T-cell (primary cell): Measurements from ENCODE around the gene AGAP1. TPM values are rescaled to one million over a fixed set of nuclear protein-coding genes. Genes with fewer than 3 reads are reported as not detected.

Source experiments
- ATAC-seq, 4 experiments: fragments of 200-7000 bp in 3 of 4; fragments of 150-1000 bp in 1 of 4; cut with Tn5 transposase; replicated peaks in 1 of 4; 1 replicate in 3 of 4; 2 replicates in 1 of 4; pipeline ENCODE4 v1.10.0; 2021; ENCODE audit warnings: moderate library complexity in 3 of 4, mild to moderate bottlenecking in 2 of 4, moderate number of reproducible peaks in 1 of 4
- CTCF ChIA-PET, 2 donors: fragments of 300-600 bp; sonication (Branson Sonifier 250); formaldehyde crosslinking; loops; one replicate each; lab custom pipeline; 2022; ENCODE audit warnings: antibody characterized with exemption in 2 of 2; lab: Charles Lee
- POLR2A ChIA-PET, 2 donors: fragments of 300-600 bp; sonication (Branson Sonifier 250); formaldehyde crosslinking; loops; one replicate each; lab custom pipeline; 2022; ENCODE audit warnings: antibody characterized with exemption in 2 of 2; lab: Charles Lee
- DNase-seq, 35 experiments: peaks; one replicate each; pipeline versions ENCODE4 v3.0.0 to v3.0.0-alpha.2; 2013 to 2023
- H3K27ac ChIP-seq: one replicate; pipeline ENCODE4 v1.5.1; 2013; ENCODE audit warnings: low read length
- H3K27me3 ChIP-seq, 2 experiments: replicated peaks in 1 of 2; 1 replicate in 1 of 2; 2 replicates in 1 of 2; pipeline versions ENCODE4 v1.6.1 to v1.7.0; 2013; ENCODE audit warnings: low read length in 1 of 2, mixed read lengths in 1 of 2; ENCODE audit not compliant: control insufficient read depth in 2 of 2, insufficient read depth in 2 of 2; ENCODE audit errors: extremely low read depth in 1 of 2
- H3K36me3 ChIP-seq, 2 donors: 1 replicate in 1 of 2; 2 replicates in 1 of 2; pipeline versions ENCODE4 v1.6.1 to v1.7.0; 2013; ENCODE audit warnings: low read length in 1 of 2; ENCODE audit not compliant: control insufficient read depth in 2 of 2, insufficient read depth in 1 of 2; ENCODE audit errors: extremely low read depth in 1 of 2
- H3K4me1 ChIP-seq, 2 experiments: 1 replicate in 1 of 2; 2 replicates in 1 of 2; pipeline versions ENCODE4 v1.6.1 to v1.7.0; 2013; ENCODE audit warnings: low read length in 2 of 2, mixed read lengths in 1 of 2; ENCODE audit not compliant: insufficient read depth in 2 of 2, control insufficient read depth in 1 of 2; ENCODE audit errors: extremely low read depth in 1 of 2
- H3K4me3 ChIP-seq, 2 donors: 1 replicate in 1 of 2; 2 replicates in 1 of 2; pipeline versions ENCODE4 v1.5.1 to v1.7.0; 2013; ENCODE audit warnings: mild to moderate bottlenecking in 2 of 2, low read length in 1 of 2, moderate library complexity in 1 of 2; ENCODE audit not compliant: control insufficient read depth in 1 of 2; ENCODE audit errors: extremely low read depth in 1 of 2
- H3K9me3 ChIP-seq: 2 replicates; pipeline ENCODE4 v1.7.0; 2013
- H3K27ac Mint-ChIP-seq, 2 donors: one replicate each; pipeline ENCODE4 v1.8.0; 2020 to 2021; ENCODE audit warnings: mild to moderate bottlenecking in 2 of 2, mixed read lengths in 2 of 2
- H3K27me3 Mint-ChIP-seq, 2 donors: one replicate each; pipeline ENCODE4 v1.8.0; 2021 to 2022; ENCODE audit warnings: mixed read lengths in 2 of 2
- H3K36me3 Mint-ChIP-seq: one replicate; pipeline ENCODE4 v1.8.0; 2021; ENCODE audit warnings: mixed read lengths
- H3K4me1 Mint-ChIP-seq, 3 donors: one replicate each; pipeline ENCODE4 v1.8.0; 2020 to 2022; ENCODE audit warnings: mixed read lengths in 3 of 3, mild to moderate bottlenecking in 1 of 3
- H3K4me3 Mint-ChIP-seq, 3 donors: one replicate each; pipeline ENCODE4 v1.8.0; 2020 to 2022; ENCODE audit warnings: mild to moderate bottlenecking in 3 of 3, mixed read lengths in 3 of 3, moderate library complexity in 3 of 3
- H3K9me3 Mint-ChIP-seq, 3 donors: one replicate each; pipeline ENCODE4 v1.8.0; 2020 to 2022; ENCODE audit warnings: mixed read lengths in 3 of 3
- WGBS: methylation state at CpG from one replicate; pipeline ENCODE4 v1.1.5; 2013; ENCODE audit warnings: missing lambda C conversion rate; ENCODE audit not compliant: insufficient coverage; 5-methylcytosine and 5-hydroxymethylcytosine counted together
- total RNA-seq, 35 experiments: library from RNA in 6 of 35; stranded (reverse) in 6 of 35; fragments of 120-200 nt in 1 of 35; gene quantifications; one replicate each; pipeline versions ENCODE4 v1.2.1 to v1.2.4 and lab custom pipeline; 2013 to 2026

Gene AGAP1
- total RNA-seq, 5 donors from 2014 or later (not counting 1 experiment from before 2014, with no cell fraction given), result 3.9 to 15.6 (median 5.2) TPM

GRCh38 chr2:236124182-236124893, 630.5 kb downstream of the AGAP1 start:
- Mint-ChIP-seq H3K9me3 (no peaks in the 10 kb centered on the region), H3K27ac (no peak overlapping the region), H3K36me3 (no peaks in the 10 kb centered on the region), H3K4me1 (no peaks in the 10 kb centered on the region), H3K4me3 (no peak overlapping the region), H3K27me3 (peaks cover 0 to under 1% of the 10 kb centered on the region in 2 donors)
- Histone ChIP-seq H3K36me3 (no peaks in the 10 kb centered on the region), H3K9me3 (no peaks in the 10 kb centered on the region), H3K4me1 (no peaks in the 10 kb centered on the region), H3K27me3 (peaks cover 0 to 14% of the 10 kb centered on the region in 2 experiments), H3K27ac (no peak overlapping the region), H3K4me3 (no peak overlapping the region)
- ChIA-PET POLR2A (no interaction called here), CTCF (no interaction called here)
- WGBS, result 91% methylated on average over 15 of the region's 30 CpGs
- DNase-seq (no peak), ATAC-seq (no peak)

GRCh38 chr2:236125541-236125940, 631.7 kb downstream of the AGAP1 start:
- H3K4me1 Mint-ChIP-seq, result no peaks in the 10 kb centered on the region
- ChIA-PET POLR2A (no interaction called here), CTCF (no interaction called here)
- no peaks in the 10 kb centered on the region for H3K36me3 ChIP-seq
- H3K9me3 Mint-ChIP-seq, result no peaks in the 10 kb centered on the region
- no peaks in the 10 kb centered on the region for H3K36me3 Mint-ChIP-seq
- no peak overlapping the region for H3K27ac Mint-ChIP-seq
- ATAC-seq (no peak), DNase-seq (no peak)
- no peak overlapping the region for H3K4me3 ChIP-seq
- H3K9me3 ChIP-seq, result no peaks in the 10 kb centered on the region
- H3K27me3 ChIP-seq, result peaks cover 0 to 6% of the 10 kb centered on the region in 2 experiments
- H3K4me3 Mint-ChIP-seq, result no peak overlapping the region
- H3K4me1 ChIP-seq, result no peaks in the 10 kb centered on the region
- H3K27ac ChIP-seq, result no peak overlapping the region
- WGBS, result 85% methylated on average over 7 of the region's 16 CpGs
- H3K27me3 Mint-ChIP-seq, result no peaks in the 10 kb centered on the region

DNA sequence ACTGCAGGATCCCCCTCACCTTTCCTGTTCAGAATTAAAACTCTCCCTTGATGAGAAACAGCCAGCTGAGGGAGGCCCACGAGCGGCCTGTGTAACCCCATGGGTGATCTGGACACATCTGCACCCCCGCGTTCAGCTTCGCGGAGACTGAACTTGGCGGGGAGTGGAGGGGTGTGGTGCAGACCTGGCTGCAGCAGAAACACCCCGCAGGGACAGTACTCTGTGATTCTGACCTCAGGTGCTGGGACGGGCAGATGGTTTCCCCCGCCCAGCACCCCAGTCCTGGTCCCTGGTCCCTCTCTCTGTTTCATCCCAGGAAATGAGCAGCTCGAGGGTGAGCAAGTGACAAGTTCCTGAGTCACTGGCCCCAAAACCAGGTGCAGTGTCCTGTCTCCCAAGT, 633.2 kb downstream of the AGAP1 start:
- Histone ChIP-seq H3K9me3 (no peaks in the 10 kb centered on the region), H3K27ac (no peak overlapping the region), H3K36me3 (no peaks in the 10 kb centered on the region), H3K4me1 (no peaks in the 10 kb centered on the region), H3K27me3 (no peaks in the 10 kb centered on the region), H3K4me3 (no peak overlapping the region)
- Mint-ChIP-seq H3K36me3 (no peaks in the 10 kb centered on the region), H3K27me3 (no peaks in the 10 kb centered on the region), H3K4me1 (no peaks in the 10 kb centered on the region), H3K4me3 (no peak overlapping the region), H3K9me3 (no peaks in the 10 kb centered on the region), H3K27ac (no peak overlapping the region)
- CTCF ChIA-PET, result no interaction called here
- ATAC-seq, result no peak
- no peak for DNase-seq
- POLR2A ChIA-PET, result no interaction called here
- 86% methylated on average over 11 of the region's 11 CpGs for WGBS

DNA sequence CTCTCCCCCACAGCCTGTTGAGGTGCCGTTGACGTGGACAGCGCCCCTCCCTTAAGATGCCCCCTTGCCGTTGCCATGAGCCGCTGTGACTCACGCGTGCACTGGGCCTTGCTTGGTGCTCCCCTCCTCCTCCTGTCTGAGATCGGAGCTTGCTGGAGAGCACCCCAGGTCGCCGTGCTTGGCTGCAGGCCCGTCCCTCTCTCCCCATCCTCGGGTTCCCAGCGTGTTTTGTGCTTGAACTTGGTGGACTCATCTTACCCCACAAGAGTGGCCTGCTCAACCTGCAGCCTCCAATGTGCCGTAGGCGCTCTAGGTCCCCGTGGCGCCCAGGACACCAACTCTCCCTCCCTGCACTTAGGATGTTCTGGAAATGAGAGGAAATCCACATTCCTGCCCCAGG, 634.5 kb downstream of the AGAP1 start:
- H3K9me3 Mint-ChIP-seq, result no peaks in the 10 kb centered on the region

DNA sequence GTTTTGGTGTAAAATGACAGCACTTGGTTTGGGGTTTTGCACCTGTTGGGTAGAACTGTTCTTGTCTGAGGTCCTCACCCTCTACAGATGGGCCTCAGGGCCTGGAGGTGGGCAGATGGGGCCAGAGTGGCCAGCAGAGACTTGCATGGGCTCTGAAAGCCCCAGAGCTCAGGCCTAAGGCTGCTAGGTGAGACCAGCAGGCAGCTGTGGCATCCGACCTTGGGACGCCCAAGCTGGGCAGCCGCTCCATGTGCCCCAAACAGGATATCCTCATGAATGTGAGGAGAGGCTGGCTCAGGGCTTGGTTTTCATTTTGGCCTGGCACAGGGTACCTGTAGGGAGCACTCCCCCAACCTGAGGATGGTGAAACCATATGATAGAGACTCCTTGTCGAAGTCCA, 636.1 kb downstream of the AGAP1 start:
- Histone ChIP-seq H3K4me3 (no peak overlapping the region), H3K36me3 (no peaks in the 10 kb centered on the region), H3K4me1 (no peaks in the 10 kb centered on the region), H3K27ac (no peak overlapping the region), H3K9me3 (no peaks in the 10 kb centered on the region), H3K27me3 (peaks cover 0 to 2% of the 10 kb centered on the region in 2 experiments)
- no peak overlapping the region for H3K27ac Mint-ChIP-seq
- POLR2A ChIA-PET, result no interaction called here
- CTCF ChIA-PET, result no interaction called here
- H3K27me3 Mint-ChIP-seq, result no peaks in the 10 kb centered on the region
- DNase-seq, result no peak
- no peak overlapping the region for H3K4me3 Mint-ChIP-seq
- H3K4me1 Mint-ChIP-seq, result no peaks in the 10 kb centered on the region
- no peaks in the 10 kb centered on the region for H3K9me3 Mint-ChIP-seq
- no peak for ATAC-seq
- WGBS, result 100% methylated on average over 3 of the region's 4 CpGs
- no peaks in the 10 kb centered on the region for H3K36me3 Mint-ChIP-seq

More for the DNA sequence above, 634.5 kb downstream of the AGAP1 start:
- Mint-ChIP-seq H3K27ac (no peak overlapping the region), H3K36me3 (no peaks in the 10 kb centered on the region), H3K4me3 (no peak overlapping the region), H3K27me3 (no peaks in the 10 kb centered on the region), H3K4me1 (no peaks in the 10 kb centered on the region)
- POLR2A ChIA-PET, result no interaction called here
- Histone ChIP-seq H3K36me3 (no peaks in the 10 kb centered on the region), H3K27me3 (peaks cover 0 to 2% of the 10 kb centered on the region in 2 experiments), H3K27ac (no peak overlapping the region), H3K4me1 (no peaks in the 10 kb centered on the region), H3K9me3 (no peaks in the 10 kb centered on the region), H3K4me3 (no peak overlapping the region)
- DNase-seq (no peak), ATAC-seq (no peak)
- 88% methylated on average over 11 of the region's 17 CpGs for WGBS
- CTCF ChIA-PET, result no interaction called here

DNA sequence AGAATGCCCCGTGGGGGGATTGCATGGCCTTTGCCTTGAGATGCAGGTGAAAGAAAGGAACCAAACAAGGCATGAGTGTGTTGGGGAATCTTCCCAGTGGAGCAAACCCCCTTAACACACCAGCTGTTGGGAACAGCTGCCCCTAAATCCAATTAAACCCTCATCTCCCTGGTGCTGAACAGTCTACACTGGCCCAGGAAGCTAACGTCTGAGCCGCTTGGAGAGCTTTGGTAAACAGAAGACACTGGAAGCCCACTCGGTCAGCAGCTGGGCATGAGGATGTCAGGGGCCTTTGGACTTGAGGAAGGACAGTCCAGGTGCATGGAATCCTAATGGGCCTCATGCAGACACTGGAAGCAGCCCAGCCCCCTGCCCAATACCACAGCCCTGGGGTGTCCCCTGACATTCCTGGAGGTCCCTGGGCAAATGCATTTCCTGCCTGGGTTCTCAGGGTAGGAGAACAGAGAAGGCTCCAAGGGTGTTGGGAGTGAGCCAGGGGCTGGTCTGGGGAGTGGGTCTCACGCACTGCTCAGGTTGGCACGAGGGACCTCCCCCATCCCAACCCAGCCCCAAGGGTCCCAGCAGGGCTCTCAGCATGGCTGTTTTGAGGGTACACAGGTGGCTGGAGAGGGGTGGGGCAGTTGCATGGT, 636.6 kb downstream of the AGAP1 start:
- Mint-ChIP-seq H3K4me3 (no peak overlapping the region), H3K36me3 (no peaks in the 10 kb centered on the region), H3K27me3 (no peaks in the 10 kb centered on the region), H3K9me3 (no peaks in the 10 kb centered on the region), H3K27ac (no peak overlapping the region), H3K4me1 (no peaks in the 10 kb centered on the region)
- no peak overlapping the region for H3K27ac ChIP-seq
- WGBS, result 78% methylated on average over 3 of the region's 6 CpGs
- DNase-seq (no peak), ATAC-seq (no peak)
- peaks cover 0 to 2% of the 10 kb centered on the region in 2 experiments for H3K27me3 ChIP-seq
- H3K36me3 ChIP-seq, result no peaks in the 10 kb centered on the region
- H3K4me1 ChIP-seq, result no peaks in the 10 kb centered on the region
- POLR2A ChIA-PET, result no interaction called here
- H3K9me3 ChIP-seq, result no peaks in the 10 kb centered on the region
- CTCF ChIA-PET, result no interaction called here
- H3K4me3 ChIP-seq, result no peak overlapping the region
